Stimulated activated naive CD8-positive, alpha-beta T cell treated with anti-CD3 and anti-CD28 coated beads, Interleukin-15, amount 100 ng/mL, for 72 hours (primary cell): ENCODE data around the gene MRC1.
"Not testable (repeated sequence)": the region's sequence is repeated elsewhere in the genome, so short reads cannot be mapped to it uniquely, and the experiment has no call there.

ENCODE experiments used
- ATAC-seq: fragments of 150-1000 bp; cut with Tn5 transposase; 2 replicates; pipeline ENCODE4 v1.10.0; 2021; ENCODE audit warnings: mild to moderate bottlenecking, moderate library complexity
- DNase-seq, 2 donors: peaks; one replicate each; pipeline ENCODE4 v3.0.0; 2021 to 2022
- H3K27ac Mint-ChIP-seq, 2 donors: one replicate each; pipeline ENCODE4 v1.8.0; 2022; ENCODE audit warnings: mild to moderate bottlenecking in 2 of 2, mixed read lengths in 2 of 2, moderate library complexity in 2 of 2
- H3K27me3 Mint-ChIP-seq: one replicate; pipeline ENCODE4 v1.8.0; 2022; ENCODE audit warnings: mixed read lengths
- H3K4me1 Mint-ChIP-seq: one replicate; pipeline ENCODE4 v1.8.0; 2022; ENCODE audit warnings: mild to moderate bottlenecking, mixed read lengths
- H3K4me3 Mint-ChIP-seq, 2 donors: one replicate each; pipeline ENCODE4 v1.8.0; 2022; ENCODE audit warnings: mild to moderate bottlenecking in 2 of 2, mixed read lengths in 2 of 2, moderate library complexity in 1 of 2
- H3K9me3 Mint-ChIP-seq, 2 donors: one replicate each; pipeline ENCODE4 v1.8.0; 2022; ENCODE audit warnings: mixed read lengths in 2 of 2

The MRC1 gene

DNA sequence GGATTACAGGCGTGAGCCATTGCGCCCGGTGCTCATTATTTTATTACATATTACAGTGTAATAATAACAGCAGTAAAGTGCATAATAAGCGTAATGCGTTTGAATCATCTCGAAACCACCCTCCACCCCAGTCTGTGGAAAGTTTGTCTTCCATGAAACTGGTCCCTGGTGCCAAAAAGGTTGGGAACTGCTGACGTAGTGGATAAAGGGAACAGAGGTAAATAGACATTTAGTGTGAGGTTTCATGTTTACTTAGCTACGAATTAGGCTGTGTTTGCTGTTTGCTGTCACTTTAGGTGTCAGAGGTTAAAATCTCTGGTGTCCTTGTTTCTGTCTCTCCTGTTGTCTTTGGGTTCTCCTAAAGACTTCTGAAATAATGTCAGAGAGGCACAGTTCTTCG is 82.3 kb downstream of the MRC1 start:
- no peaks in the 10 kb centered on the region for H3K9me3 Mint-ChIP-seq
- ATAC-seq (no peak), DNase-seq (no peak)
- no peak overlapping the region for H3K4me3 Mint-ChIP-seq
- H3K4me1 Mint-ChIP-seq, result no peaks in the 10 kb centered on the region
- H3K27me3 Mint-ChIP-seq, result peaks cover 14% of the 10 kb centered on the region
- no peak overlapping the region for H3K27ac Mint-ChIP-seq

DNA sequence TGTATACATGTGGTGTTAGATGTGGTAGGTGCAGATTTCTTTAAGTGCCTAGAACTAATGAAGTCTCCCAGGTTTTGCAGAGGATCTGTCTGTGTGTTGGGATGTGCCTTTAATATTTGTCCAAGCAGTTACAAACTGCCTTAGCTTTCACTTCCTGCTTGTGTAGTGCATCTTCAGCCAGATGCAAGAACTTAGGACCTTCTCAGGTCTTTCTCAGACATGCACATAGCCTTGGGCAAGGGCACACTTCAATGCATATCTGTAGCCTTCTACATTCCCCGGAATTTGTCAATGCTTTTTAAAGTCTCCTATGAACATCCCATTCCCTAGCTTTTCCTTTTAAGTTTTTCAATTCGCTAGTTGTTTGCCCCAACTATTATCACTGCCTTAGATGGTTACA is 95.4 kb downstream of the MRC1 start:
- ATAC-seq, result no peak
- no peak overlapping the region for H3K4me3 Mint-ChIP-seq
- DNase-seq, result no peak
- no peaks in the 10 kb centered on the region for H3K4me1 Mint-ChIP-seq
- no peak overlapping the region for H3K27ac Mint-ChIP-seq
- no peaks in the 10 kb centered on the region for H3K27me3 Mint-ChIP-seq
- H3K9me3 Mint-ChIP-seq, result no peaks in the 10 kb centered on the region

DNA sequence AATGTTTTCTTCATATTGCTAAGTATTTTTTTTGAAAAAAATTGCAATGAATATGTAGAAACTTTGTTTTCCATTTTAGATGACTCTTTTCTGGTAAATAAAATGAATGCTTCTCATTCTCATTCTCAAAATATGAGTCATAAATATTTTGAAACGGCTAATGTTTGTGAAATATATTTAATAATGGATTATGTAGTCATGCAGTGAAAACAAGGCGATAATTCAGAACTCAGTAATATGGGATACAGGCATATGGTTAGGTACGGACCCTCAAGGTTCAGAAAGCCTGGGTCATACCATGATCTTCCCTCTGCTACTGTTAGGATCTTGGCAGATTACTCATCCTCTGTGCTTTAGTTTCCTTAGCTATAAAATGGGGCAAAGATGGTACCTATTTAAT is 96.3 kb downstream of the MRC1 start:
- no peak overlapping the region for H3K27ac Mint-ChIP-seq
- no peaks in the 10 kb centered on the region for H3K4me1 Mint-ChIP-seq
- H3K27me3 Mint-ChIP-seq, result no peaks in the 10 kb centered on the region

DNA sequence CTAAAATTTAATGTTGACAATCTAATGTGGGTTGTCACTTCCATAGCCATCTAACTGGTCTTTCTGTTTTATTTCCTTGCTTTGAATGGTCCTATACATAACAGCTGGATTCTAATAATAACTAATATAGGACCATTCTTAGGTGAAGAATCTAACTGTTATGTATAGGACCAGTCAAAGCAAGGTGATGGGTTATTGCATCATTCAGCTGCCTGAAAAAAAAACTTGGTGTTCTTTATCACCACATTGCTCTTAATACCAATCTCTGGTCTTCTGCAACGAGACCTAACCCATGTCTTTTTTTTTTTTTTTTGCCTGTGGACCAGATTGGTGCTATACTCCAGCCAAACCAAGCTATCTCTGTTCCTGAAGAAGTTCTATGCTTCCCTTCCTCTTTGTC is 96.9 kb downstream of the MRC1 start:
- no peak overlapping the region for H3K27ac Mint-ChIP-seq
- DNase-seq (no peak), ATAC-seq (no peak)
- no peaks in the 10 kb centered on the region for H3K9me3 Mint-ChIP-seq
- no peak overlapping the region for H3K4me3 Mint-ChIP-seq
- no peaks in the 10 kb centered on the region for H3K27me3 Mint-ChIP-seq
- no peaks in the 10 kb centered on the region for H3K4me1 Mint-ChIP-seq

More for the DNA sequence above, 96.3 kb downstream of the MRC1 start:
- DNase-seq, result no peak
- Mint-ChIP-seq H3K4me3 (no peak overlapping the region), H3K9me3 (no peaks in the 10 kb centered on the region)
- no peak for ATAC-seq

DNA sequence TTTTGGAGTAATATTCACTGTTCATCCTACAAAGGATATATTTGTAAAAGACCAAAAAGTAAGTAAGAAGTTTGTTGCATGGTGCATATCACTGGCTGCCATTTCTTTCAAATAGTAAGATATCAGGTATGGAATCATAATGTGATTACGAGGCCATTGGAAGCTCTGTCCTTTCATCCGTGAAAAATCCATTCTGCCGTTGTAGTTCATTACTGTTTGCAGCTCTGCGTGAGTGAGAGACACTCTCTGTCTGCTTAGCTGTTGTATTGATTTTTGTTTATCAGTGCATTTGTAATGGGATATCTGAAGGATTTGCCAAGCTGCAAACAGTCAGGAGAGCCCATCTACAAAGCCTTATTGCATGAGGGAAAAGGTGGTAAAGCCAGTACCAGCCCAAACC is 98.5 kb downstream of the MRC1 start:
- H3K27ac Mint-ChIP-seq, result no peak overlapping the region

DNA sequence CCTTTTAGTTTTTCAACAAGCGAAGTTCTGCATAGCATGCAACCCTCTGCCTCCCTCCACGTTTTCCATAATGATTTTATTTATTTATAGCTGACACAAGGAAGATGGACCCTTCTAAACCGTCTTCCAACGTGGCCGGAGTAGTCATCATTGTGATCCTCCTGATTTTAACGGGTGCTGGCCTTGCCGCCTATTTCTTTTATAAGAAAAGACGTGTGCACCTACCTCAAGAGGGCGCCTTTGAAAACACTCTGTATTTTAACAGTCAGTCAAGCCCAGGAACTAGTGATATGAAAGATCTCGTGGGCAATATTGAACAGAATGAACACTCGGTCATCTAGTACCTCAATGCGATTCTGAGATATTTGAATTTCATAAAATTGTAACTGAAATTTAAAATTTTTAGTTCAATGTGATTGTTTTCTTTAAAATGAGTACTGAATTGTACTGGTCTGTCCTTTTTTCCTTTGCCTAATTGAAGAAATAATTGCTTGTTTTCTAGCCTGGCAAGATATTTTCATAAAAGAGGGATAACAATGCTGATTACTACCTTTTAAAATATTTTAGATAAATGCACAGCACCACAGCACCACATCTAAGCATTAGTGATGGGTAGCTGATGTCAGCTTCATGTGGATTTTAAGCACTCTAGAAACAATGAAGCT is 101.1 kb downstream of the MRC1 start:
- Mint-ChIP-seq H3K27me3 (no peaks in the 10 kb centered on the region), H3K9me3 (no peaks in the 10 kb centered on the region), H3K27ac (no peak overlapping the region), H3K4me1 (no peaks in the 10 kb centered on the region), H3K4me3 (no peak overlapping the region)
- DNase-seq (no peak), ATAC-seq (no peak)

More for the DNA sequence above, 98.5 kb downstream of the MRC1 start:
- Mint-ChIP-seq H3K9me3 (no peaks in the 10 kb centered on the region), H3K4me3 (no peak overlapping the region), H3K4me1 (no peaks in the 10 kb centered on the region), H3K27me3 (no peaks in the 10 kb centered on the region)
- DNase-seq, result no peak
- no peak for ATAC-seq

DNA sequence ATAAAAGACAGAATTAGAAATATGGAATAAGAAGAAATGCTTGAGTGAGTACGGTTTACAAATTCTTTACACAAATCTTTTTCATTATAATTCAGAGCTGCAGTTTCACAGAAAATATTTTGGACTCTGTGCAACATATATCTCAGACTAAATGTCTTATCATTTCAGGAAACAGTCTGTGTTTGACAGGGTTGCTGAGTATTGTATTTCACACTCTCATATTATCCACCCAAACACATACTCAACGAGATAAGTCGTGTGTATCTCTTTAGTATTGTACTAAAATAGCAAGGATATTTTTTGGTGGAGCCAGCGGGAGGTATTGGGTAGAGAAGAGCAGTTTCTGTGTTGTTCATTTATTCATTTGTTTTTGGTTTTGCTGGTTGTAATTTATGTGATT is 103.6 kb downstream of the MRC1 start:
- no peaks in the 10 kb centered on the region for H3K27me3 Mint-ChIP-seq
- no peak overlapping the region for H3K4me3 Mint-ChIP-seq
- ATAC-seq, result no peak
- DNase-seq, result no peak
- H3K9me3 Mint-ChIP-seq, result no peaks in the 10 kb centered on the region
- no peak overlapping the region for H3K27ac Mint-ChIP-seq
- no peaks in the 10 kb centered on the region for H3K4me1 Mint-ChIP-seq

DNA sequence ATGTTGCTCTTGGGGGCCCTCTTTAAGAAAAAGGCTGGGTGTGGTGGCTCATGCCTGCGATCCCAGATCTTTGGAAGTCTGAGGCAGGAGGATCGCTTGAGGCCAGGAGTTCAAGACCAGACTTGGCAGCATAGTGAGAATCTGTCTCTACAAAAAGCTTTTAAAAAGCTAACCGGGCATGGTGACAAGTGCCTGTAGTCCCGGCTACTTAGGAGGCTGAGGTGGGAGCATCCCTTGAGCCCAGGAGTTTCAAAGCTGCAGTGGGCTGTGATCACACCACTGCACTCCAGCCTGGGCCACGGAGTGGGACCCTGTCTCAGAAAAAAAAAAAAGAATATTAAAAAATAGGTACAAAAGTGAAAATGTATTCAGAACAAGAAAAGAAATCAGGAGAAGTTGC is 104.5 kb downstream of the MRC1 start:
- Mint-ChIP-seq H3K9me3 (no peaks in the 10 kb centered on the region), H3K27ac (no peak overlapping the region), H3K4me3 (no peak overlapping the region), H3K4me1 (no peaks in the 10 kb centered on the region), H3K27me3 (no peaks in the 10 kb centered on the region)
- ATAC-seq, result no peak
- no peak for DNase-seq

DNA sequence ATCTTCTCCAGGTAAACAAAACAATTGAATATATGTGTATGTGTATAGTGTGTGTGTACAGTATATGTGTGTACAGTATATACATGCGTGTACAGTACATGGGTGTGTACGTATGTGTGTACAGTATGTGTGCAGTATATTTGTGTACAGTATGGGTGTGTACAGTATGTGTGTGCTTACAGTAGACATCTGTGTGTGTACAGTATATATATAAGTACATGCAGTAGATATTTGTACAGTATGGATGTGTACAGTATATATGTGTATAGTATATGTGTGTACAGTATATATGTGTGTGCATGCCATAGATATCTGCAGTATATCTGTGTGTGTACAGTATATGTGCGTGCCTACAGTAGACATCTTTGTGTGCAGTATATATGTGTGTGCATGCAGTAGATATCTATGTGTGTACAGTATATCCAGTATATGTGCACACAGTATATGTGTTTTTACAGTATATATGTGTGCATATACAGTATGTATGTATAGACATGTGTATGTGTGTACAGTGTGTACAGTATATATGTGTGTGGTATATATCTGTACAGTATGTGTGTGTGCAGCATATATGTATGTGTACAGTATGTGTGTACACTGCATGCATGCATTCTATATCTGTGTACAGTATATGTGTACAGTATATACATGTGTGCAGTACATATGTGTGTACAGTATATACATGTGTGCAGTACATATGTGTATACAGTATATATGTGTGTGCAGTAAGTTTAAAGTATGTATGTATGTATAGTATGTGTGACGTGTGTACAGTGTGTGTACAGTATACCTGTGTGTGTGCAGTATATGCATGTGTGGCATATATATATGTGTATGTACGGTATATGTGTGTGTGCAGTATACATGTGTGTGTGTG is 105.3 kb downstream of the MRC1 start:
- Mint-ChIP-seq H3K9me3 (no peaks in the 10 kb centered on the region), H3K4me3 (no peak overlapping the region), H3K27ac (no peak overlapping the region), H3K27me3 (no peaks in the 10 kb centered on the region), H3K4me1 (no peaks in the 10 kb centered on the region)
- no peak for DNase-seq
- peak; percentile 59 for ATAC-seq

DNA sequence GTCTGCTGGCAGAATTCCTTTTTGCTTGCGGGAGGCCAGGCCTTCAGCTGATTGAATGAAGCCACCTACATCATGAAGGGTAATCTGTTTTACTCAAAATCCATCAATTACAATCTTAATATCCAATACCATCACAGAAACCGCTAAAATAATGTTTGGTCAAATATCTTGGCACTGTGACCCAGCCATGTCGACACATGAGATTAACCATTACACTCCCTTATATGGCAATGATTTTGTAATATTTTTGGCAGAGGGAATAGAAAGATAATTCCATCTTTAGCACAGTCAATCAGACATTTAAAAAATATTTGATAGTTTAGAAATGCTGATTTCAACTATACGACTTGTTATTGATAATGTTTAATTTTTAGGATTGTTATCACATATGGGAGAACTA is 106.0 kb downstream of the MRC1 start:
- Mint-ChIP-seq H3K4me3 (no peak overlapping the region), H3K9me3 (peaks cover 0 to 6% of the 10 kb centered on the region in 2 donors), H3K27ac (no peak overlapping the region), H3K27me3 (peaks cover 4% of the 10 kb centered on the region), H3K4me1 (no peaks in the 10 kb centered on the region)
- DNase-seq, result no peak
- ATAC-seq, result no peak

DNA sequence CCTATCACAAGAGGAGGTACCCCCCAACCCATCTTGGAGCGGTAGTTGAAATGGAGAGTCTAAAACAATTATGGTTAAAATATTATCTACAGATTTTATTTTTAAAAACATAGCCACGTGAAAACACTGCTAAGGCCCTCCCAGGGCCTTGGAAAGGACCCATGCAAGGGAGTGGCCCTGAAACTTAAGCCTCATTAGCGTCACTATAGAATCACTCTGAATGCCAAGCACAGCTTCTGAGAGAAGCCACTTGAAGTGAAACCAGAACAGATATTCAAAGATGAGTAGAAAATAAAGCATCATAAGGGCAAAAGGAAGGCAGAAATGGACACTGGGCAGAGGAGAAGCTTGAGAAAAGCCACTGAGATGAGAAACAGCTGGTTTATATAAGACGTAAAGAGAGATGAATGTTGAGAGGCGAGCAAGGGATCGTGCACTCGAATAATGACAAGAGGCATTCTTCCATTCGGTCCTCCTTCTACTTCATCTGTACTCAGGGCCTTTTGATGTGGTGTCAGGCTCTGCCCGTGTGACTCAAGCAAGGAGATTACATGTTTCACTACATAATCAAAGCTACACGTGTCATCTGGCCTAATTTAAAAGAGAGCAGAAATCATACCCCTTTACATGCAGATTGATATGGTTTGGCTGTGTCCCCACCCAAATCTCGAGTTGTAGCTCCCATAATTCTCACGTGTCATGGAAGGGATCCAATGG is 109.2 kb downstream of the MRC1 start:
- H3K4me1 Mint-ChIP-seq, result no peaks in the 10 kb centered on the region
- no peak for ATAC-seq
- H3K4me3 Mint-ChIP-seq, result no peak overlapping the region
- peaks cover 0 to 12% of the 10 kb centered on the region in 2 donors for H3K9me3 Mint-ChIP-seq
- DNase-seq, result no peak
- H3K27me3 Mint-ChIP-seq, result peaks cover 8% of the 10 kb centered on the region
- no peak overlapping the region for H3K27ac Mint-ChIP-seq

DNA sequence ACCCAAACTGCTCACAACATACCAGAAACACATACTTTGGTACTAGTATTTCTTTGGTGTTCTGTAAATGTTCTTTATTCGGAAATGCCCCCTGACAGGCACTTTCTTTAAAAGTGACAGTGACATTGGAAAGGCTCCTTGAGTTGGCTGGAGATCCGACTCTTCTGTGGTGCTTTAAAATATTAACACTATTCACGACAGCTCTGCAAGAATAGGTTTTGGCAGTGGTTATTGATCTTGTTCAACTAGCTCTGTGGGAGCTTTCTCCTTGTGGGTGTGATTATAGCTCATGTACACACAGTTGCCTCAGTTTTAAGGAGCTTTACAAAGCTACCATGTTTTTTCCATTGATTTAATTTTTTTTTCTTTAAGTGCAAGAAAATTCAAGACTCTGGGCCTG is 112.2 kb downstream of the MRC1 start:
- Mint-ChIP-seq H3K27ac (no peak overlapping the region), H3K4me3 (no peak overlapping the region), H3K27me3 (peaks cover 8% of the 10 kb centered on the region), H3K9me3 (peaks cover 0 to 13% of the 10 kb centered on the region in 2 donors), H3K4me1 (no peaks in the 10 kb centered on the region)
- no peak for DNase-seq
- ATAC-seq, result no peak

DNA sequence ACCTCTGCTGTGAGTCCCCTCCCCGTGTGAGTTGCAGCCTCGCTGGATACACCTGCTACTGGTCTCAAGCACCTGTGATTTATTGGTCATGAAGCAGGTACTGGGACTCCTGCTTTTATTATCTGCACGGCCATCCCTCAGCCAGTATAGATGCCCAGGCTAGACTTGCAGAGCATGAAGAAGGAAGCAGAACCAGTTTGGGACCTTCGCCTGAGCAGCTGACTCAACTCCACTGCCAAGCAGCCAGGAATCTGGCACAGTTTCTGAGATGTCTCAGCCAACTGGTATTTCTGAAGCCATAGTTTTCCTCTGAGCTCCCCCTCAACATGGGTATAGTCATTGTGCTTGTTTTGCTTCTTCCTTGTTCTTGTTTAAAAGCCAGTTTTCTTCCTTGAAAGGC is 114.6 kb downstream of the MRC1 start:
- Mint-ChIP-seq H3K4me3 (no peak overlapping the region), H3K27me3 (peaks cover 8% of the 10 kb centered on the region), H3K9me3 (peaks cover 0 to 19% of the 10 kb centered on the region in 2 donors), H3K4me1 (no peaks in the 10 kb centered on the region), H3K27ac (no peak overlapping the region)
- no peak for ATAC-seq
- no peak for DNase-seq

DNA sequence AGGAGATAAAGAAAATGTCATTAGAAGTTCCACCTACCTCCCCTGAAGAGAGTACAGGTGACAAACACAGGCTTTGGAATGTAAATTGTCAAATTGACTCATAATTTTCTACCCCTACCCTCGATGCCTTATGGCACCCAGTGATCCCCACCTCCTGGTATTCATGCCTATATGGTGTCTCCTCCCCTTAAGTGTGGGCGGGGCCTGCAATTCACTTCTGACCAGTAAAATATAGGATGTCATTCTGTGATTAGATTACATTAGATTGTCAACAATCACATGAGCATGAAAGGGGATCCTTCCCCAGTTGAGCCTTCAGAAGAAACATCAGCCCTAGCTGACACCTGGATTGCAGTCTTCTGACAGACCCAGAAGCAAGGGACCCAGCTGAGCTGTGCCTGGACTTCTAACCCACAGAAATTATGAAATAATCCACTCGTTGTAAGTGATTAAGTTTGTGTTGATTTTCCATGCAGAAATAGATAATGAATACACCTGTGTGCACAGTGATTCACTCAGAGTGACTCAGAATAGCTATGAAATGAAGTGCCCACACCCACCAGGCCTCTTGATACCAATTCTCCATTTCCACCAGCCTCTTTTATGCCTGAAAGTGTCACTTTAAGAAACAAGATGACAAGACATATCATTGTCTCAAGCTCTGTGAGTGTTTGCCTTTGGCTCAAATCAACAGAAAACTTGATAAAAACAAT is 134.0 kb downstream of the MRC1 start:
- Mint-ChIP-seq H3K27ac (no peak overlapping the region), H3K4me3 (no peak overlapping the region), H3K9me3 (no peaks in the 10 kb centered on the region), H3K27me3 (no peaks in the 10 kb centered on the region), H3K4me1 (no peaks in the 10 kb centered on the region)
- DNase-seq (no peak), ATAC-seq (no peak)

DNA sequence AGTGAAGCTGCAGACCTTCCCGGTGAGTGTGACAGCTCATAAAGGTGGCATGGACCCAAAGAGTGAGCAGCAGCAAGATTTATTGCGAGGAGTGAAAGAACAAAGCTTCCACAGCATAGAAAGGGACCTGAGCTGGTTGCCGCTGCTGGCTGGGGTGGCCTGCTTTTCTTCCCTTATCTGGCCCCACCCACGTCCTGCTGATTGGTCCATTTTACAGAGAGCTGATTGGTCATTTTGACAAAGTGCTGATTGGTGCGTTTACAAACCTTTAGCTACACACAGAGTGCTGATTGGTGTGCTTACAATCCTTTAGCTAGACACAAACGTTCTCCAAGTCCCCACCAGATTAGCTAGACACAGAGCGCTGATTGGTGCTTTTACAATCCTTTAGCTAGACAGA is 141.1 kb downstream of the MRC1 start:
- not testable (repeated sequence) for H3K4me1 Mint-ChIP-seq, H3K9me3 Mint-ChIP-seq, H3K27me3 Mint-ChIP-seq, DNase-seq, ATAC-seq, H3K27ac Mint-ChIP-seq, H3K4me3 Mint-ChIP-seq
